IPS DF 6.9 (cell line): Measurements from ENCODE around the gene ACAP3.

Experiments
- DNase-seq: peaks from one replicate; pipeline ENCODE4 v3.0.0-alpha.2; 2013; ENCODE audit warnings: low read depth, low spot score
- H3K27ac ChIP-seq: one replicate; pipeline ENCODE4 v1.5.1; 2013; ENCODE audit warnings: low read length, control low read depth
- H3K27me3 ChIP-seq: 2 replicates; pipeline ENCODE4 v1.6.1; 2013; ENCODE audit warnings: mild to moderate bottlenecking, low read length; ENCODE audit not compliant: control insufficient read depth, insufficient read depth
- H3K36me3 ChIP-seq: 2 replicates; pipeline ENCODE4 v1.6.1; 2013; ENCODE audit warnings: low read length; ENCODE audit not compliant: control insufficient read depth, insufficient read depth
- H3K4me1 ChIP-seq: 2 replicates; pipeline ENCODE4 v1.6.1; 2013; ENCODE audit warnings: low read length; ENCODE audit not compliant: control insufficient read depth, insufficient read depth
- H3K4me3 ChIP-seq: 2 replicates; pipeline ENCODE4 v1.5.1; 2013; ENCODE audit warnings: mild to moderate bottlenecking, low read length
- H3K9me3 ChIP-seq: 2 replicates; pipeline ENCODE4 v1.6.1; 2013; ENCODE audit warnings: low read length, inconsistent platforms; ENCODE audit not compliant: control insufficient read depth, insufficient read depth
- WGBS: extraction: QIAGEN DNeasy Blood & Tissue Kit; methylation state at CpG from one replicate; pipeline ENCODE4 v1.1.7; 2013; ENCODE audit warnings: mixed read lengths, missing lambda C conversion rate; ENCODE audit not compliant: insufficient read length, insufficient coverage; 5-methylcytosine and 5-hydroxymethylcytosine counted together

ACAP3 gene

GRCh38 chr1:1335283-1335682 is 27.6 kb upstream of the ACAP3 start:
- Histone ChIP-seq H3K4me3 (no peak overlapping the region), H3K36me3 (peaks cover 15% of the 10 kb centered on the region; the same call in 1 of the 2 replicates), H3K4me1 (no peaks in the 10 kb centered on the region), H3K9me3 (no peaks in the 10 kb centered on the region), H3K27ac (no peak overlapping the region), H3K27me3 (no peaks in the 10 kb centered on the region)
- no CpG with 5 or more reads among the region's 16 CpGs for WGBS
- no peak for DNase-seq

- WGBS: no CpG with 5 or more reads among the region's 11 CpGs
- Histone ChIP-seq H3K4me3 (no peak overlapping the region), H3K27me3 (no peaks in the 10 kb centered on the region), H3K27ac (no peak overlapping the region), H3K9me3 (no peaks in the 10 kb centered on the region), H3K4me1 (no peaks in the 10 kb centered on the region), H3K36me3 (peaks cover 11% of the 10 kb centered on the region; the same call in 1 of the 2 replicates)
- DNase-seq: no peak
These were observed 27.1 kb upstream of the ACAP3 start for GRCh38 chr1:1334835-1335234.

GRCh38 chr1:1333551-1334241 is 26.0 kb upstream of the ACAP3 start:
- H3K9me3 ChIP-seq: no peaks in the 10 kb centered on the region
- no CpG with 5 or more reads among the region's 36 CpGs for WGBS
- peaks cover 6% of the 10 kb centered on the region; the same call in 1 of the 2 replicates for H3K36me3 ChIP-seq
- peaks cover 2% of the 10 kb centered on the region; the same call in 1 of the 2 replicates for H3K4me1 ChIP-seq
- no peak overlapping the region for H3K4me3 ChIP-seq
- no peak overlapping the region for H3K27ac ChIP-seq
- no peaks in the 10 kb centered on the region for H3K27me3 ChIP-seq
- no peak for DNase-seq

- Histone ChIP-seq H3K27ac (no peak overlapping the region), H3K9me3 (no peaks in the 10 kb centered on the region), H3K4me3 (no peak overlapping the region), H3K27me3 (no peaks in the 10 kb centered on the region), H3K36me3 (peaks cover 6% of the 10 kb centered on the region; the same call in 1 of the 2 replicates), H3K4me1 (peaks cover 2% of the 10 kb centered on the region; the same call in 1 of the 2 replicates)
- DNase-seq: no peak
- no CpG with 5 or more reads among the region's 48 CpGs for WGBS
These were observed 25.2 kb upstream of the ACAP3 start for GRCh38 chr1:1332774-1333480.

GRCh38 chr1:1332031-1332755 is 24.5 kb upstream of the ACAP3 start:
- no CpG with 5 or more reads among the region's 57 CpGs for WGBS
- Histone ChIP-seq H3K27ac (no peak overlapping the region), H3K36me3 (peaks cover 9% of the 10 kb centered on the region; the same call in 1 of the 2 replicates), H3K4me1 (peaks cover 2% of the 10 kb centered on the region; the same call in 1 of the 2 replicates), H3K9me3 (no peaks in the 10 kb centered on the region), H3K27me3 (no peaks in the 10 kb centered on the region), H3K4me3 (no peak overlapping the region)
- no peak for DNase-seq

- H3K9me3 ChIP-seq: no peaks in the 10 kb centered on the region
- no peak for DNase-seq
- no CpG with 5 or more reads among the region's 41 CpGs for WGBS
- H3K27me3 ChIP-seq: no peaks in the 10 kb centered on the region
- no peak within 1 kb of the TSS for H3K4me3 ChIP-seq
- no peak within 1 kb of the TSS for H3K27ac ChIP-seq
- peaks cover 2% of the 10 kb centered on the region; the same call in 1 of the 2 replicates for H3K4me1 ChIP-seq
- H3K36me3 ChIP-seq: peaks cover 9% of the 10 kb centered on the region; the same call in 1 of the 2 replicates
These were observed 23.6 kb upstream of the ACAP3 start, which contains the start of gene TAS1R3 for GRCh38 chr1:1331068-1331965. Gene TAS1R3 (plus strand): TSS chr1:1331280. CDS start chr1:1331346, 66 bp downstream.

- Histone ChIP-seq H3K27ac (no peak overlapping the region), H3K36me3 (peaks cover 5% of the 10 kb centered on the region; the same call in 1 of the 2 replicates), H3K4me3 (no peak overlapping the region), H3K9me3 (no peaks in the 10 kb centered on the region), H3K27me3 (no peaks in the 10 kb centered on the region), H3K4me1 (peaks cover 2% of the 10 kb centered on the region; the same call in 1 of the 2 replicates)
- WGBS: no CpG with 5 or more reads among the region's 15 CpGs
- DNase-seq: no peak
These were observed 22.8 kb upstream of the ACAP3 start for GRCh38 chr1:1330366-1331067.

GRCh38 chr1:1329304-1330210 is 21.8 kb upstream of the ACAP3 start:
- no CpG with 5 or more reads among the region's 58 CpGs for WGBS
- Histone ChIP-seq H3K27ac (no peak overlapping the region), H3K36me3 (peaks cover 3% of the 10 kb centered on the region; the same call in 1 of the 2 replicates), H3K4me1 (peaks cover 4% of the 10 kb centered on the region; the same call in 1 of the 2 replicates), H3K27me3 (no peaks in the 10 kb centered on the region), H3K4me3 (no peak overlapping the region), H3K9me3 (no peaks in the 10 kb centered on the region)
- DNase-seq: no peak
